GM12891 (cell line): ENCODE data around the gene OR6A2.

Experiments used
- POLR2A ChIP-seq: IDR thresholded peaks from 2 replicates; pipeline ENCODE4 v1.6.1; 2011; ENCODE audit warnings: low read depth, low read length, control low read depth
- POLR2AphosphoS5 ChIP-seq: IDR thresholded peaks from 2 replicates; pipeline ENCODE4 v1.6.1; 2011; ENCODE audit warnings: low read depth, low read length, control low read depth
- SPI1 ChIP-seq: IDR thresholded peaks from 2 replicates; pipeline ENCODE4 v1.6.1; 2011; ENCODE audit warnings: low read depth, low read length, control low read depth
- TAF1 ChIP-seq: IDR thresholded peaks from 2 replicates; pipeline ENCODE4 v1.6.1; 2011; ENCODE audit warnings: low read depth, low read length, control low read depth

DNA sequence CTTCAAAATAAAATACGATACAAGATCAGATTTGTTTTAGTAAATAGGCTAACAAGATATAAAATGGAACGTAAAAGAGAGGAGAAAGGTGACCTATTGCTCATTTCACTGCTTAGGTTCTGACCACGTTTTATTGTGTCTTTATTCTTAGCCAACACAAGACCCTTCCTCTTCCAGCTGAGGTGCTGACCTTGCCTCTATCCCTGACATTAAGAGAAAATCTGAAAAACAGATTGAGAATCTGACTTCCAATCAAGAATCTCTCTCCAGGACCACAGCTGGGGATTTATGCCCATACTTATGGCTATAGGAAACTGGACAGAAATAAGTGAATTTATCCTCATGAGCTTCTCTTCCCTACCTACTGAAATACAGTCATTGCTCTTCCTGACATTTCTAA, 45.9 kb upstream of the OR6A2 start, which contains the start of gene OR10A5:
- no peak for TF ChIP-seq POLR2AphosphoS5
- no peak for TF ChIP-seq TAF1
- TF ChIP-seq POLR2A = no peak
- TF ChIP-seq SPI1 = no peak
